GM12878 (cell line): ENCODE measurements around the gene MAP4. TPM values are rescaled to one million over a fixed set of nuclear protein-coding genes. Genes with fewer than 3 reads are reported as not detected.

Source experiments
- BHLHE40 ChIP-seq, 2 experiments: fragments of 450-650 bp in 1 of 2; IDR thresholded peaks; 2 replicates each; pipeline ENCODE4 v1.6.1; 2011 to 2017; ENCODE audit warnings: low read depth in 2 of 2, borderline replicate concordance in 1 of 2, improper control_type of control experiment in 1 of 2, low read length in 1 of 2, mild to moderate bottlenecking in 1 of 2
- CHD1 ChIP-seq: IDR thresholded peaks from 2 replicates; pipeline ENCODE4 v1.6.1; 2012; ENCODE audit warnings: low read depth, low read length, improper control_type of control experiment
- DPF2 ChIP-seq: fragments of 450-650 bp; IDR thresholded peaks from 2 replicates; pipeline ENCODE4 v1.6.1; 2017; ENCODE audit warnings: mild to moderate bottlenecking
- GABPA ChIP-seq: IDR thresholded peaks from 2 replicates; pipeline ENCODE4 v1.6.1; 2014; ENCODE audit warnings: antibody characterized with exemption, low read depth, mild to moderate bottlenecking, inconsistent platforms
- GATAD2B ChIP-seq: fragments of 450-650 bp; conservative IDR thresholded peaks from 2 replicates; pipeline ENCODE4 v1.6.1; 2017; ENCODE audit warnings: low read depth, mild to moderate bottlenecking, moderate library complexity
- HDAC2 ChIP-seq: fragments of 200-600 bp; sonication (generic); IDR thresholded peaks from 2 replicates; pipeline ENCODE4 v1.6.1; 2017
- MTA2 ChIP-seq: fragments of 450-650 bp; IDR thresholded peaks from 2 replicates; pipeline ENCODE4 v1.6.1; 2016; ENCODE audit warnings: low read depth, mild to moderate bottlenecking, moderate library complexity
- RELA ChIP-seq: fragments of 450-650 bp; IDR thresholded peaks from 2 replicates; pipeline ENCODE4 v1.8.0; 2014; ENCODE audit warnings: borderline replicate concordance; ENCODE audit not compliant: partially characterized antibody
- SIX5 ChIP-seq: IDR thresholded peaks from 2 replicates; pipeline ENCODE4 v1.6.1; 2011; ENCODE audit warnings: mild to moderate bottlenecking, low read depth, low read length, moderate library complexity; ENCODE audit not compliant: severe bottlenecking
- TBL1XR1 ChIP-seq: IDR thresholded peaks from 2 replicates; pipeline ENCODE4 v1.6.1; 2012; ENCODE audit warnings: low read depth, low read length, improper control_type of control experiment
- ZNF207 ChIP-seq: fragments of 450-650 bp; IDR thresholded peaks from 2 replicates; pipeline ENCODE4 v1.6.1; 2014; ENCODE audit warnings: antibody characterized with exemption, mild to moderate bottlenecking, borderline replicate concordance
- ZSCAN29 ChIP-seq: fragments of 450-650 bp; IDR thresholded peaks from 2 replicates; pipeline ENCODE4 v1.6.1; 2017; ENCODE audit warnings: mild to moderate bottlenecking, moderate library complexity
- polyA plus RNA-seq, 11 experiments: library from polyadenylated mRNA; depleted of rRNA in 4 of 11; unstranded in 6 of 11; stranded (reverse) in 5 of 11; fragments of >200 nt; fragmentation: Nextera tagmentation in 4 of 11; fragmentation: Illumina TruSeq in 1 of 11; extraction: Ambion mirVana in 4 of 11; extraction: Trizol in 1 of 11; gene quantifications; 1 replicate in 1 of 11; 2 replicates in 10 of 11; pipeline versions ENCODE4 v1.2.1 to v1.2.3, GENCODE V29; 2011 to 2016; ENCODE audit warnings: inconsistent platforms in 2 of 11, missing spikeins in 2 of 11, low read depth in 1 of 11
- total RNA-seq, 4 experiments: library from RNA; depleted of rRNA in 3 of 4; stranded (reverse); fragments of >200 nt in 3 of 4; fragmentation: Illumina TruSeq in 1 of 4; extraction: Trizol in 1 of 4; gene quantifications; 2 replicates each; pipeline versions ENCODE4 v1.2.1 to v1.2.3, GENCODE V29; 2013 to 2021
- TF ChIP-seq, protein P1 (sequence below): fragments of 450-650 bp; IDR thresholded peaks from 2 replicates; pipeline ENCODE4 v1.6.1; 2017; ENCODE audit warnings: mild to moderate bottlenecking, low read depth, inconsistent platforms; ENCODE audit not compliant: poor library complexity, severe bottlenecking
- TF ChIP-seq, protein P2 (sequence below): fragments of 450-650 bp; IDR thresholded peaks from 2 replicates; pipeline ENCODE4 v1.6.1; 2016; ENCODE audit warnings: mild to moderate bottlenecking
- TF ChIP-seq, protein P3 (sequence below): IDR thresholded peaks from 2 replicates; pipeline ENCODE4 v1.6.1; 2011; ENCODE audit warnings: low read depth, low read length, improper control_type of control experiment, borderline replicate concordance
- TF ChIP-seq, protein P4 (sequence below): fragments of 450-650 bp; IDR thresholded peaks from 2 replicates; pipeline ENCODE4 v1.6.1; 2016; ENCODE audit warnings: mild to moderate bottlenecking, moderate library complexity, borderline replicate concordance
- TF ChIP-seq, protein P5 (sequence below): IDR thresholded peaks from 2 replicates; pipeline ENCODE4 v1.6.1; 2012; ENCODE audit warnings: low read depth, low read length, improper control_type of control experiment

MAP4 gene
- total and polyA plus RNA-seq, 10 of the 15 experiments (the other 5 are each of a cell fraction or from before 2014, with no cell fraction given): 22.2 to 145 (median 47.2) TPM

DNA sequence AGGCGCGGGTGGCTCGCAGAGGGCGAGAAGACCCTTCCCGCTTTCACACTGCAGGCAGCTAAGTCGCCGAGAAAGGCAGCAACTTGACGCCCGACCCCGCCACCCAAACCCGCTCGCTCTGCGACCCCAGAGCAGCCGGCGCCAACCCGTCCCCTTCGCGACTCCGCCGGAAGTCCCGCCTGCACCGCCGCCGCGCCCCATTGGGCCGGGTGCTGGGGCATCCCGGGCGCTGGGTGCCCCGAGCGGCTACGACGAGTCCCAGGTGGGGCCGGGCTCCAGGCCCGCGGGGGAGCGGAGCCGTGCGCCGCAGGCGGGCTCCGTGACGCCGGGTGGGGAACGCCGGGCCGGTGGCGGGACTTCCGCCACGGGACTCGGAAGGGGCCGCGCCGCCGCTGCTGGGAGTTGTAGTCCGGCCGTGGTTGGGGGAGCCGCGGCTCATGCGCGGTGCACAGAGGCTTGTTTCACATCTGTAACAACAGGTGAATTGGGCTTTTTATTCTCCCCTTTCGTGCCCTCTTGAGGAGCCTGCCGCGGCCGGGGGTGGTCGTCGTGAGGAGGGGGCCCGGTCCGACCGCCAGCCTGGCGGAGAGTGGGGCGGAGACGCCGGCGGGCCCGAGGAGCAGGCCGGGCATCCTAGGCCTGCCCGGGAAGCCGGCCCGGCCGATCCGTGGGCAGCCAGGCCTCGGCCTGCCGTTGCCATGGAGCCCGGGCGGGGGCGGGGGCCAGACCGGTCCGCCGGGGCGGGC lies 213.3 kb downstream of the MAP4 start, which contains the start of gene DHX30 (continued):
- TF ChIP-seq, protein P1, sequence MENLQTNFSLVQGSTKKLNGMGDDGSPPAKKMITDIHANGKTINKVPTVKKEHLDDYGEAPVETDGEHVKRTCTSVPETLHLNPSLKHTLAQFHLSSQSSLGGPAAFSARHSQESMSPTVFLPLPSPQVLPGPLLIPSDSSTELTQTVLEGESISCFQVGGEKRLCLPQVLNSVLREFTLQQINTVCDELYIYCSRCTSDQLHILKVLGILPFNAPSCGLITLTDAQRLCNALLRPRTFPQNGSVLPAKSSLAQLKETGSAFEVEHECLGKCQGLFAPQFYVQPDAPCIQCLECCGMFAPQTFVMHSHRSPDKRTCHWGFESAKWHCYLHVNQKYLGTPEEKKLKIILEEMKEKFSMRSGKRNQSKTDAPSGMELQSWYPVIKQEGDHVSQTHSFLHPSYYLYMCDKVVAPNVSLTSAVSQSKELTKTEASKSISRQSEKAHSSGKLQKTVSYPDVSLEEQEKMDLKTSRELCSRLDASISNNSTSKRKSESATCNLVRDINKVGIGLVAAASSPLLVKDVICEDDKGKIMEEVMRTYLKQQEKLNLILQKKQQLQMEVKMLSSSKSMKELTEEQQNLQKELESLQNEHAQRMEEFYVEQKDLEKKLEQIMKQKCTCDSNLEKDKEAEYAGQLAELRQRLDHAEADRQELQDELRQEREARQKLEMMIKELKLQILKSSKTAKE: no peak
- TF ChIP-seq, protein P2, sequence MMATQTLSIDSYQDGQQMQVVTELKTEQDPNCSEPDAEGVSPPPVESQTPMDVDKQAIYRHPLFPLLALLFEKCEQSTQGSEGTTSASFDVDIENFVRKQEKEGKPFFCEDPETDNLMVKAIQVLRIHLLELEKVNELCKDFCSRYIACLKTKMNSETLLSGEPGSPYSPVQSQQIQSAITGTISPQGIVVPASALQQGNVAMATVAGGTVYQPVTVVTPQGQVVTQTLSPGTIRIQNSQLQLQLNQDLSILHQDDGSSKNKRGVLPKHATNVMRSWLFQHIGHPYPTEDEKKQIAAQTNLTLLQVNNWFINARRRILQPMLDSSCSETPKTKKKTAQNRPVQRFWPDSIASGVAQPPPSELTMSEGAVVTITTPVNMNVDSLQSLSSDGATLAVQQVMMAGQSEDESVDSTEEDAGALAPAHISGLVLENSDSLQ: no peak
- TF ChIP-seq RELA: peak; percentile 45
- TF ChIP-seq HDAC2: peak; percentile 68; the same call in 1 of the 2 replicates
- TF ChIP-seq SIX5: peak; percentile 86
- no peak for TF ChIP-seq MTA2
- TF ChIP-seq CHD1: no peak
- peak; percentile 90 for TF ChIP-seq GABPA
- TF ChIP-seq GATAD2B: peak; percentile 80
- TF ChIP-seq, protein P3, sequence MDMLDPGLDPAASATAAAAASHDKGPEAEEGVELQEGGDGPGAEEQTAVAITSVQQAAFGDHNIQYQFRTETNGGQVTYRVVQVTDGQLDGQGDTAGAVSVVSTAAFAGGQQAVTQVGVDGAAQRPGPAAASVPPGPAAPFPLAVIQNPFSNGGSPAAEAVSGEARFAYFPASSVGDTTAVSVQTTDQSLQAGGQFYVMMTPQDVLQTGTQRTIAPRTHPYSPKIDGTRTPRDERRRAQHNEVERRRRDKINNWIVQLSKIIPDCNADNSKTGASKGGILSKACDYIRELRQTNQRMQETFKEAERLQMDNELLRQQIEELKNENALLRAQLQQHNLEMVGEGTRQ: peak; percentile 54
- TF ChIP-seq, protein P4, sequence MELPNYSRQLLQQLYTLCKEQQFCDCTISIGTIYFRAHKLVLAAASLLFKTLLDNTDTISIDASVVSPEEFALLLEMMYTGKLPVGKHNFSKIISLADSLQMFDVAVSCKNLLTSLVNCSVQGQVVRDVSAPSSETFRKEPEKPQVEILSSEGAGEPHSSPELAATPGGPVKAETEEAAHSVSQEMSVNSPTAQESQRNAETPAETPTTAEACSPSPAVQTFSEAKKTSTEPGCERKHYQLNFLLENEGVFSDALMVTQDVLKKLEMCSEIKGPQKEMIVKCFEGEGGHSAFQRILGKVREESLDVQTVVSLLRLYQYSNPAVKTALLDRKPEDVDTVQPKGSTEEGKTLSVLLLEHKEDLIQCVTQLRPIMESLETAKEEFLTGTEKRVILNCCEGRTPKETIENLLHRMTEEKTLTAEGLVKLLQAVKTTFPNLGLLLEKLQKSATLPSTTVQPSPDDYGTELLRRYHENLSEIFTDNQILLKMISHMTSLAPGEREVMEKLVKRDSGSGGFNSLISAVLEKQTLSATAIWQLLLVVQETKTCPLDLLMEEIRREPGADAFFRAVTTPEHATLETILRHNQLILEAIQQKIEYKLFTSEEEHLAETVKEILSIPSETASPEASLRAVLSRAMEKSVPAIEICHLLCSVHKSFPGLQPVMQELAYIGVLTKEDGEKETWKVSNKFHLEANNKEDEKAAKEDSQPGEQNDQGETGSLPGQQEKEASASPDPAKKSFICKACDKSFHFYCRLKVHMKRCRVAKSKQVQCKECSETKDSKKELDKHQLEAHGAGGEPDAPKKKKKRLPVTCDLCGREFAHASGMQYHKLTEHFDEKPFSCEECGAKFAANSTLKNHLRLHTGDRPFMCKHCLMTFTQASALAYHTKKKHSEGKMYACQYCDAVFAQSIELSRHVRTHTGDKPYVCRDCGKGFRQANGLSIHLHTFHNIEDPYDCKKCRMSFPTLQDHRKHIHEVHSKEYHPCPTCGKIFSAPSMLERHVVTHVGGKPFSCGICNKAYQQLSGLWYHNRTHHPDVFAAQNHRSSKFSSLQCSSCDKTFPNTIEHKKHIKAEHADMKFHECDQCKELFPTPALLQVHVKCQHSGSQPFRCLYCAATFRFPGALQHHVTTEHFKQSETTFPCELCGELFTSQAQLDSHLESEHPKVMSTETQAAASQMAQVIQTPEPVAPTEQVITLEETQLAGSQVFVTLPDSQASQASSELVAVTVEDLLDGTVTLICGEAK: peak; percentile 77
- peak; percentile 61; the same call in 1 of the 2 replicates for TF ChIP-seq ZNF207
- TF ChIP-seq TBL1XR1: no peak
- TF ChIP-seq BHLHE40 (IDR thresholded peaks at IDR 0.05; ENCODE audit: borderline replicate concordance in 1 of 2, low read depth in 2 of 2, low read length in 1 of 2): peak; percentile 45 to 83; a peak in 3 of 4 replicates
- peak; percentile 80 for TF ChIP-seq DPF2
- TF ChIP-seq, protein P5, sequence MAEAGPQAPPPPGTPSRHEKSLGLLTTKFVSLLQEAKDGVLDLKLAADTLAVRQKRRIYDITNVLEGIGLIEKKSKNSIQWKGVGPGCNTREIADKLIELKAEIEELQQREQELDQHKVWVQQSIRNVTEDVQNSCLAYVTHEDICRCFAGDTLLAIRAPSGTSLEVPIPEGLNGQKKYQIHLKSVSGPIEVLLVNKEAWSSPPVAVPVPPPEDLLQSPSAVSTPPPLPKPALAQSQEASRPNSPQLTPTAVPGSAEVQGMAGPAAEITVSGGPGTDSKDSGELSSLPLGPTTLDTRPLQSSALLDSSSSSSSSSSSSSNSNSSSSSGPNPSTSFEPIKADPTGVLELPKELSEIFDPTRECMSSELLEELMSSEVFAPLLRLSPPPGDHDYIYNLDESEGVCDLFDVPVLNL: no peak
- 0 out of 2 replicates have a peak, but pooled peaks have one; percentile 19 for TF ChIP-seq ZSCAN29
